Upper lobe of left lung (tissue), 4 donors: ENCODE data around the gene PPP1R37.

Experiments
- CTCF ChIP-seq, 6 experiments: fragments of 450-650 bp in 4 of 6; fragments of 200-600 bp in 2 of 6; sonication (generic) in 2 of 6; IDR thresholded peaks; one replicate each; pipeline ENCODE4 v1.5.1; 2016 to 2019; ENCODE audit warnings: antibody characterized with exemption in 6 of 6
- EP300 ChIP-seq, 4 donors: sonication (generic); formaldehyde crosslinking; IDR thresholded peaks; one replicate each; pipeline ENCODE4 v1.5.1; 2017; ENCODE audit warnings: antibody characterized with exemption in 4 of 4, control low read depth in 2 of 4
- POLR2A ChIP-seq, 4 donors: fragments of 450-650 bp; IDR thresholded peaks; one replicate each; pipeline ENCODE4 v1.5.1; 2016 to 2017; ENCODE audit warnings: antibody characterized with exemption in 4 of 4, mild to moderate bottlenecking in 2 of 4
- POLR2AphosphoS5 ChIP-seq, 2 donors: sonication (generic); formaldehyde crosslinking; IDR thresholded peaks; one replicate each; pipeline ENCODE4 v1.5.1; 2017; ENCODE audit warnings: antibody characterized with exemption in 2 of 2

- TF ChIP-seq POLR2A (IDR thresholded peaks at IDR 0.05) (no peak), CTCF (IDR thresholded peaks at IDR 0.05) (no peak), POLR2AphosphoS5 (IDR thresholded peaks at IDR 0.05) (no peak), EP300 (IDR thresholded peaks at IDR 0.05) (no peak)
These were observed 33.7 kb downstream of the PPP1R37 start for GRCh38 chr19:45126654-45127053.
